CD4-positive, alpha-beta T cell treated with Interleukin-15 for 1 hour (primary cell): ENCODE data around the gene FAM193A.
"Not testable (repeated sequence)": the region's sequence is repeated elsewhere in the genome, so short reads cannot be mapped to it uniquely, and the experiment has no call there.

ENCODE experiments used
- DNase-seq: peaks from one replicate; pipeline ENCODE4 v3.0.0-alpha.2; 2020

The FAM193A gene, protein sequence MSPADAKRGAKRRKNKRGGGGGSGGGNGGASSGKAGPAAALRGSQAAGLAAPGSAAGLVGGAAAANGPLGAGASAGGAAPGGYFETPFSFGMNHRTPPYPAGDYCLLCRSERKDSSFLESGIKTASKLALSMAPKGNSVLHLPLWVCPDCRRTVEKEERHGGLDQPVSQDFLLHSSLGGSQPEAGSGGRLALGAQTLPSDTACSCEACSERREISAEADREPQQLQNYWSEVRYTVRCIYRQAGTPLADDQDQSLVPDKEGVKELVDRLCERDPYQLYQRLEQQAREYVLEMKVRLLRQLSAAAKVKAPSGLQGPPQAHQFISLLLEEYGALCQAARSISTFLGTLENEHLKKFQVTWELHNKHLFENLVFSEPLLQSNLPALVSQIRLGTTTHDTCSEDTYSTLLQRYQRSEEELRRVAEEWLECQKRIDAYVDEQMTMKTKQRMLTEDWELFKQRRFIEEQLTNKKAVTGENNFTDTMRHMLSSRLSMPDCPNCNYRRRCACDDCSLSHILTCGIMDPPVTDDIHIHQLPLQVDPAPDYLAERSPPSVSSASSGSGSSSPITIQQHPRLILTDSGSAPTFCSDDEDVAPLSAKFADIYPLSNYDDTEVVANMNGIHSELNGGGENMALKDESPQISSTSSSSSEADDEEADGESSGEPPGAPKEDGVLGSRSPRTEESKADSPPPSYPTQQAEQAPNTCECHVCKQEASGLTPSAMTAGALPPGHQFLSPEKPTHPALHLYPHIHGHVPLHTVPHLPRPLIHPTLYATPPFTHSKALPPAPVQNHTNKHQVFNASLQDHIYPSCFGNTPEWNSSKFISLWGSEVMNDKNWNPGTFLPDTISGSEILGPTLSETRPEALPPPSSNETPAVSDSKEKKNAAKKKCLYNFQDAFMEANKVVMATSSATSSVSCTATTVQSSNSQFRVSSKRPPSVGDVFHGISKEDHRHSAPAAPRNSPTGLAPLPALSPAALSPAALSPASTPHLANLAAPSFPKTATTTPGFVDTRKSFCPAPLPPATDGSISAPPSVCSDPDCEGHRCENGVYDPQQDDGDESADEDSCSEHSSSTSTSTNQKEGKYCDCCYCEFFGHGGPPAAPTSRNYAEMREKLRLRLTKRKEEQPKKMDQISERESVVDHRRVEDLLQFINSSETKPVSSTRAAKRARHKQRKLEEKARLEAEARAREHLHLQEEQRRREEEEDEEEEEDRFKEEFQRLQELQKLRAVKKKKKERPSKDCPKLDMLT (N-terminal part only)

GRCh38 chr4:2536193-2537010 is at the start of gene FAM193A:
Gene FAM193A (plus strand): TSS chr4:2536647. CDS start chr4:2536916, 269 bp downstream.
- DNase-seq, result peak; percentile 100

- no peak for DNase-seq
These were observed 49.5 kb upstream of the FAM193A start for GRCh38 chr4:2486981-2487380.

GRCh38 chr4:2487632-2488031 is 48.8 kb upstream of the FAM193A start:
- no peak for DNase-seq

DNA sequence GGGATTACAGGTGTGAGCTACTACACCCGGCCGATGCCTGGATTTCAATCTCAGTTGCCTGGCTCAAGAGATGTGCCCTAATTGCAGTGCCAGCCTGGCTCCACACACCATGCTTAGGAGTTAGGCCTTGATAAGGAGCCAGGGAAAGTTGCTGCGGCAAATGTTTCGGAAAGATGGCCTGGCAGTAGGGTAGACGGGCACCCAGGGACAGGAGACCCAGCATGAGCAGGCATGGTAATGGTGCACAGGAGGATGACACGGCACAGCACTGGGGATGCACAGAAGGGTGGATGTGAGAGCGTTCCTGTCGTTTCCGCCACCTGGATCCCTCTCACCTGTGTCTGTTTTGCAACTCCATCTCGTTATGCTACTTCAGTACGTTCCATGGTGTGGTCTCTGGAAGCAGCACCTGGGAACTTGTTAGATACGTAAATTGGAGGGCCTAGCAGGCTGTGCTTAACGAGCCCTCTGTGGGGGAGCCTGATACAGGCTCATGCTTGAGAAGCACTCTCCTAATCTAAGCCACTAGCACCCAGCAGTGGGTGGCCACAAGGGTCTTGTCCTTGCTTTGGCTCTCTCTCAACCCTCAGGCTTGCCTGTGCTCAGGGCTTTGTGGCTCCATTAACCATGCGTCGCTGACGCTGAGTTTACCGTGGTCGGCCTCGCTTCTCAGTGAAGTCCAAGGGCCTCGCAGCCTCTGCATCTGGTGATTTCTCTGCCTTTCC is 47.2 kb upstream of the FAM193A start:
- no peak for DNase-seq

DNA sequence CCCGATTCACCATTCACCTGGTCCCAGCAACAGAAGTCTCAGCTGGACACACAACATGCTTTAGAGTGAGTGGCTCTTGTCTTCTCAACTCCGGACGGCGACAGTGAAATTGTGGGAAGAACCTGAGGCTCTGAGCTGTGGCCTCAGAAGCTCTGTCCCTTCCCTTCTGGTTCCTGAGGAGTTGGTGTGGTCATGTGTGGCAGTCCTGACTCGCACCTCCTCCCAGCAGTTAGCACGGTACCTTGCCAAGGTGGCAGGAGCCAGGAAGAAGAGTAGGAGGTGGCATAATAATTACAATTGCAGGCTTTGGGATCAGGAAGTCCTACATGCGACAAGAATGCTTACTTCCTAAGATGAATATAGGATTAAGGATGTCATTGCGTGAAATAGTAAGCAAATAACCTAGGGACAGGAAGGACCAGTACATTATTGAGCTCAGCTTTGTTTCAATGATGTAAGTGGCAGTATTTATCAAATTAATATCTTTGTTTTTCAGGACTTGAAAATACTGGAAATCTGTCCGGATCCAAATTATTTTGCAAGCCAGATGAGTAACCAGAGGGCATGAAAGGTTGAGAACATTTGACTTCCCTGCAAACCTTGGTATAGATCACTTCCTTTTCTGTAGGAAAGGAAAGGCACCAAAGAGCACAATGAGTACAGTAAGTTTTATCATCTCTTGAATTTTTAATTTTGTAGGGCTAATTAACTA is 46.5 kb upstream of the FAM193A start:
- DNase-seq, result no peak

GRCh38 chr4:2492970-2493369 is 43.5 kb upstream of the FAM193A start:
- DNase-seq, result no peak

- DNase-seq, result no peak
These were observed 41.5 kb upstream of the FAM193A start for GRCh38 chr4:2494992-2495391.

DNA sequence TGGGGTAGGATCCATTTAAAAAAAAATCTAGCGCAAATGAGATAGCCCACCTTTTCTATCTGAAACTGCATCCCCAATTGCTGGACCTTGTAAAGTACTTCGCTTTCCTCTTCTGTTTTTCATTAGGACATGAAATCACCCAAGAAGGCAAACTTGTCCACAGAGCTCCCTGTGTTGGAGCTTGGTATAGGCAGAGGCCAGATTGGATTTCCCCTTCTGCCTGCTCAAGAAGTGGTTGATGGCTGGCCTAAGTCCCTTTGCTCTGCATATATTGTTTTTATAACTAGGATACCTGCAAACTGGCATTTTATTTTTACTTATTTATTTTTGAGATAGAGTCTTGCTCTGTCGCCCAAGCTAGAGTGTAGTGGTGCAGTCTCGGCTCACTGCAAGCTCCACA is 39.1 kb upstream of the FAM193A start:
- DNase-seq, result no peak

DNA sequence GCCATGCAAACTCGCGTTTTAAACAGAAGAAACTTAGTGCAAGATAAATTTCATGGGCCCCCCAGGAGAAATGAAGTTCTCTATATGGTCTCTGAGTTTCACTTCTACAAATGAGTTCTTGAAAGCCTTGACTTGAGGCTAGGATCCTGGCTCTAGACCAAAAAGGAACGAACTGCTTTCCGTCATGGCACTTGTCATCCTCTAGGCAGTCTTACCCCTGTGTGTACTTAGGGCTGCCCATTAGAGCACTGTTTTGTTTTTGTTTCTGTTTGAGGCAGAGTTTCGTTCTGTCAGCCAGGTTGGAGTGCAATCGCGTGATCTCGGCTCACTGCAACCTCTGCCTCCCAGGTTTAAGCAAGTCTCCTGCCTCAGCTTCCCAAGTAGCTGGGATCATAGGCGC is 38.5 kb upstream of the FAM193A start:
- peak; percentile 36 for DNase-seq

- DNase-seq, result no peak
These were observed 35.9 kb upstream of the FAM193A start for GRCh38 chr4:2500547-2500946.

DNA sequence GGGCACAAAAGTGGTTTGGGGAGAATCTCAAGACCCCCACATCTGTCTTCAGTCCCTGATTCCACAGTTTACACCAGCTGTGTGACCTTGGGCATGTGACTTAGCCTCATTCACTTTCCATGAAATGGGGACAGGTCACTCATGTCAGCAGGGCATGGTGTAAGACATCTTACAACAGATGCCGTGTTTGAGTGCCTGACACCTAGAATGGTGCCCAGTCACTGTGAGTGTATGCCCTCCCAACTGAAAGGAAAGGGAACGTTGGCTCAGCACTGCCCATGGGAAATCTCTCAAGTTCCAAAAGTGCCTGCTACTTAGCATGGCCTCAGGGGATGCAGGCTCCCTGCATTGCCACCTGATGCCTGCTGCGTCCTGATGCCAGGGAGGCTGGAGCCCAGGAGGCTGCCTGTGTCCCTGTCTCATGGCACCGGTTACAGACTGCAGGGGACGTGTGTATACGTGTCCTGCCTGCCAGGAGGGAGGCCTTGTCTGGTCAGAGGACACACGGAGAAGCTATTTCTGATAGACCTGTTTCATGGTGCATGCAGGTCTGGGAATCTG is 35.3 kb upstream of the FAM193A start:
- DNase-seq, result no peak

- no peak for DNase-seq
These were observed 32.6 kb upstream of the FAM193A start for GRCh38 chr4:2503809-2504208.

GRCh38 chr4:2507259-2507658 is 29.2 kb upstream of the FAM193A start:
- no peak for DNase-seq

- DNase-seq, result no peak
These were observed 28.6 kb upstream of the FAM193A start for GRCh38 chr4:2507855-2508254.

DNA sequence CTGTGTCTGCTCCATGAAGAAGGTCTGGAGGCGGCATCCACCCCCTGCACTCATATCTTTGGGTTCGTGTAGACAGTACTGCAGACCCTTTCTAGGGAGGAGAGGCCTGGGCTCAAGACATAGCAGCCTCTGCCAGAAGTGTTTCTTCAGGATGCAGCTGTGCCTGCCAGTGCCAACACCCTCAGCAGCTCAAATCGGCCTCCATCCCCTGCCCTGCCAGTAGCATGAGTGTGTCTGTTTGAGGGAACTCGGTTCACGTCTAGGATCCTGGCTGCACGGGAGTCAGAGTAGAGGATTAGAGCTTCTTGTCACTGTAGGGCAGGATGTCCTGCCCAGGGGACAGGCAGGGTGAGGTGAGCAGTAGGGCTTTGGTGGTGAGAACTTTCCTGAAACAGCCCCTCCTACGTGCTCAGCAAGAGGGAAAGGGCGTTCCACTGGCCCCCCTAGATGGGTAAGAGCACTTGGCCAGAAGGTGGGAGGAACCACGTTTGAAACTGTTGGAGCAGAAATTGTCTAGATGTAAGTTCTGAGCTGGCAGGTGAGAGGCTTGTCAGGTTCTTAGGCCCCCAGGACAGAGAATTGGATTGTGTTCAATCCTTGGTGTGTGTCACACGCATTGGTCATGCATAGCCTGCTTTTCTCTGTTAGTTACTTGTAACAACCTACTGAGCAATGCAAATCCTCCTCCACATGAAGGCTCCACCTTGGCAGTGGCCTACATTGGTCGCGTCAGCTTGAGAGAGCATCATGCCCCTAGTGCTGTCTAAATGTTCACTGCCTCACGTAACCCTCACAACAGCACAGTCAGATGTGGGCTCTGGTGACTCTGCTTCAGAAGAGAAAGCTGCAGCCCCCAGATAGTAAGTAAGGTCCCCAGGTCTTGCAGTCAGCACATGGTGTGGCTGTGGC is 25.8 kb upstream of the FAM193A start:
- no peak for DNase-seq

- no peak for DNase-seq
These were observed 24.8 kb upstream of the FAM193A start for GRCh38 chr4:2511645-2512131.

DNA sequence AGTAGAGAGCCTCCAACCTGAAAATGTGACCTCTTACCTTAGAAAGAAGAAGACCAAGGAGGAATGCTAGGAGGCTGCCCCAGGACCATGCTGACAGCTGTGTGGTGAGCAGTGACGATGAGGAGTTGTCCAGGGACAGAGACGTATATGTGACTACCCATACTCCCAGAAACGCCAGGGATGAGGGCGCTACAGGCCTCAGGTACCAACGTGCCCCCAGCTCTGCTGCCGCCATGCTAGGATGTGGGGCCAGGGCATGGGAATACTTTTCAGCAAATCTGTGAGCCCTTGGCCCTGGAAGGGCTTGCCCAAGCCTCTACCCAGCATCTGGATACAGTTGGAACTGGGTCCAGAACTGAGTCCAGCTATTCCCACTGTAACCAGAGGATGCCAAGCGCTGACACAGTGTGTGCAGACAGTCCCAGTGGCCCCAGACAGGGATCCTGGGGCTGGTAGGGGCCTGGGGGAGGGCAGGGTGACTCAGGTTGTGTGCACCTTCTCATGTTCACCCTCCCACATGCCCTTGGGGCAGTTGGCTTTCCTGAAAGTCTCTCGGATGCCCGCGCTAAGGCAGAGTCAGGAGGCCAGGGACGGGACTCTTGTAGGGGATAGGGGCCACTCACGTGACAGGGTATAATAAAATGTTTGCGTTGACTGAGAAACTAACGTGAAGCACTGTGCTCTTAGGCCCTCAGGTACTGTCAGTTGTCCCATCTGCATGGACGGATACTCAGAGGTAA is 23.9 kb upstream of the FAM193A start:
- DNase-seq, result no peak

- not testable (repeated sequence) for DNase-seq
These were observed 22.3 kb upstream of the FAM193A start for GRCh38 chr4:2514193-2514592.
